GM12892 (cell line): ENCODE data around the gene APOL2.

Source experiments
- POLR2A ChIP-seq: IDR thresholded peaks from 2 replicates; pipeline ENCODE4 v1.6.1; 2011; ENCODE audit warnings: low read depth, low read length, control low read depth
- POLR2AphosphoS5 ChIP-seq: IDR thresholded peaks from 2 replicates; pipeline ENCODE4 v1.6.1; 2011; ENCODE audit warnings: low read depth, low read length, control low read depth
- TAF1 ChIP-seq: IDR thresholded peaks from 2 replicates; pipeline ENCODE4 v1.6.1; 2011; ENCODE audit warnings: low read depth, mild to moderate bottlenecking, control low read depth, low read length, borderline replicate concordance

DNA sequence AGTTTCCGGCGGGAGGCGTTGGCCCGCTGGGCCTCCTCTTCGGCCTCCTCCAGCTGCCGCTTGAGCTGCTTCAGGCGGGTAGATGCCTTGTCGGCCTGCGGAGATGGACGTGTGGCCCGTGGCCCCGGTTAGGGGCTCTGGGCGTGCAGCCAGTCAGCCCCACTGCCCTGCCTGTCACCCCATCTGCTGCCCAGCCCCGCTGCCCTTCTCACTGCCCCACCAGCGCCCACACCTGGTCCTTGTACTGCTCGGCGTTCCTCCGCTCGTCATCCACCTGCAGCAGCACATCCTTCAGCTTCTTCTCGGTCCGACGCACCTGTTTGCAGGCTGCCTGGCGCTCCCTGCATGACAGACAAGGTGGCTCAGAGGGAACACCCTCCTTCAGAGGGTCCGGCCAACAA lies 44.8 kb upstream of the APOL2 start:
- no peak for TF ChIP-seq POLR2AphosphoS5
- TF ChIP-seq POLR2A = no peak
- TF ChIP-seq TAF1 = no peak
